ENCODE data around the gene AP2M1. TPM values are rescaled to one million over a fixed set of nuclear protein-coding genes. Genes with fewer than 3 reads are reported as not detected.
"Not testable (repeated sequence)": the region's sequence is repeated elsewhere in the genome, so short reads cannot be mapped to it uniquely, and the experiment has no call there.

AP2M1 gene
- total RNA-seq: 317 TPM
- long read RNA-seq, transcript AP2M1-202 (11 exons, 2,091 nt): major isoform, 45 of 770 reads
- long read RNA-seq, partial matches to known transcripts: 87 of 770 reads
- long read RNA-seq, other reads (novel, unspliced or antisense): 635 of 770 reads

DNA sequence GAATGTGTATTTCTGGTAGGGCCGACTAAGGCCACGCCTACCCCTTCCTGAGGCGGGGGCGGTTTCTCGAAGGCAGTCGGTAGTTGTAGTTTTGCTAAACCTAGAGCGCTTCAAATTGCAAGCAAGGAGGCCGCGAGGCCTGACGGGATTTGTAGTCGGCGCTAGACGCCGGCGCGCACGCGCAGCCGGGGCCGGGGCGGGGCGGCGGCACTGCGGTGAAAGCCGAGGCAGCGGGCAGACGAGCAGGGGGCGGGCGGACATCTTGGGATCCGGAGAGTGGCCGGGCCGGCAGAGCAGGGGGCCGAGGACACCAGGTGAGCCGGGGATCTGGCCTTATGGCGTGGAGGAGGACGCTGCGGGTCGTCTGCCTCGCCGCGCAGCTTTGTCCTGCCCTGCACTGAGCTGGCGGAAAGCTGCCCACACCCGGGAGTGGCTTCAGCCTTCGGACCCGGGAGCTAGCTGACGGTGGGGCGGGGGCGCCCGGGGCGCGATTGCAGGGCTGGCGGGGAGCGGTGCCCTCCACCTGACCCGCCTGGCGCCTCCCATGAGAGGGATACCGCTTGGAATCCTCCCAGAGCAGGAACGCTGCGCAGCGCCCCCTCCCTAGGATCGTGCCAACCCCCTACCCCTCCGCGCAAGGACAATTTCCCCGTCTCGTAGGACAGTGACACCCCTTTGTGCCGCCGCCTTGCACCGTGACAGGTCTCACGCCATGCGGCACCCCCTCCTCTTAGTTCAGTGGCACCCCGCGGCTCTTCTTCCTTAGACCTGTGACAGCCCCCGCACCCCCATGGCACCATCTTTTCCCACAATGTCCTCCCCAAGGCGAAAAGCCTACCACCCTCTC is at the start of gene AP2M1:
TSS of gene AP2M1 (plus strand) at position 210 of the 847 bp plus-strand sequence. CDS start 2,139 bp downstream, outside the sequence.
- peak; percentile 99 for DNase-seq (ENCODE audit: low spot score)
- intact Hi-C loops (cut with DNase I): loop anchor here (1.0 to 2.0 kb wide), 4 partner anchors 10 to 74 kb away; partner anchors contain the start of genes ALG3 and EEF1AKMT4

DNA sequence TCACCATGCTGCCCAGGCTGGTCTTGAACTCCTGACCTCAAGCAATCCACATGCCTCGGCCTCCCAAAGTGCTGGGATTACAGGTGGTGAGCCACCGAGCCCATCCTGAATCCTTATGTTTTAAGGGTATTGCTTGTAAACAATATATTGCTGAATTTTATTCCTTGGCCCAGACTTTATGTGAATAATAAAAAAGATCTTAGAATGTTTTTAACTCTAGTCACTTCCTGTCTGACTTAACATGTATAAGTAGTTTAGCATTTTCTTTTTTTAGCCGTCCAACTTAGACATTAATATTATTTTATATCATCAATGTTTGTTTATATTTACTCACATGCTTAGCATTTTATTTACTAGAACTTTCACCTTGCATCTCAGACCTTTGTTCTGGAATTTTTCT is 48.6 kb upstream of the AP2M1 start:
- intact Hi-C loops (cut with DNase I): no loop called here
- DNase-seq (ENCODE audit: low spot score): no peak

DNA sequence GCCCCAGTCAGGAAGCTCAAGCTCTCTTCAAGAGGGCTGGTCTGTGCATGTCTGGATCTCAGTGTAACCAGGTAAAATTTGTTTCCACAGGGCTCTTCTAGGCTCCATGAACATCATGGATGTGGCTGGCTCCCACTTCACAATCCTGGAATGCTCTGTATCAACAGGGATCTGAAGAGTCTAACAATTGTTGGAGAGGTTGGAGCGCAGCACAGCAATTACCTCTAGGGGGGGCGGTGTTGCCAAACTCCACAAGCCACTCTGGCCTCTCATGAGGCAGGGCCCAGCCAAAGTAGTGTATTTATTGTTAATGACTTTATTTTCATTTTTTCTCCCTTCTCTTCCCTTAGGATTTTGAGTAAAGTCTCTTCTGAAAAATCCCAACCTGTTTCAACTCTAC is 45.6 kb upstream of the AP2M1 start:
- DNase-seq (ENCODE audit: low spot score): no peak
- intact Hi-C loops (cut with DNase I): no loop called here

DNA sequence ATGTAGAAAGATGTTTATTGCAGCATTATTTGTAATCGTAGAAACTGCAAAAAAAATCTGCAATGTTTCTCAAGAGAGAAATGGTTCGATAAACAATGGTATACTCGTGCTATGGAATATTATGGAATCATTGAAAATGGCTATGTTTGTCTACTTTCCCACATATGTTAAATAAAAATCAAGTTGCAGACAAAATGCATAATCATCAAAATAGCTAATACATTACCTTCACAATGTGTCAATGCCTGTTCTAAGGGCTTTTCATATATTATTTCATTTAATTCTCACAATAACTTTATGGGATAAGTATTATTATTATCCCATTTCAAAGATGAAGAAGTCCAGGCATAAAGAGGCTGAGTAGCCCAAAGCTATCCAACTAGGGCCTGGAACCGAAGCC is 41.7 kb upstream of the AP2M1 start:
- no peak for DNase-seq (ENCODE audit: low spot score)
- intact Hi-C loops (cut with DNase I): no loop called here

DNA sequence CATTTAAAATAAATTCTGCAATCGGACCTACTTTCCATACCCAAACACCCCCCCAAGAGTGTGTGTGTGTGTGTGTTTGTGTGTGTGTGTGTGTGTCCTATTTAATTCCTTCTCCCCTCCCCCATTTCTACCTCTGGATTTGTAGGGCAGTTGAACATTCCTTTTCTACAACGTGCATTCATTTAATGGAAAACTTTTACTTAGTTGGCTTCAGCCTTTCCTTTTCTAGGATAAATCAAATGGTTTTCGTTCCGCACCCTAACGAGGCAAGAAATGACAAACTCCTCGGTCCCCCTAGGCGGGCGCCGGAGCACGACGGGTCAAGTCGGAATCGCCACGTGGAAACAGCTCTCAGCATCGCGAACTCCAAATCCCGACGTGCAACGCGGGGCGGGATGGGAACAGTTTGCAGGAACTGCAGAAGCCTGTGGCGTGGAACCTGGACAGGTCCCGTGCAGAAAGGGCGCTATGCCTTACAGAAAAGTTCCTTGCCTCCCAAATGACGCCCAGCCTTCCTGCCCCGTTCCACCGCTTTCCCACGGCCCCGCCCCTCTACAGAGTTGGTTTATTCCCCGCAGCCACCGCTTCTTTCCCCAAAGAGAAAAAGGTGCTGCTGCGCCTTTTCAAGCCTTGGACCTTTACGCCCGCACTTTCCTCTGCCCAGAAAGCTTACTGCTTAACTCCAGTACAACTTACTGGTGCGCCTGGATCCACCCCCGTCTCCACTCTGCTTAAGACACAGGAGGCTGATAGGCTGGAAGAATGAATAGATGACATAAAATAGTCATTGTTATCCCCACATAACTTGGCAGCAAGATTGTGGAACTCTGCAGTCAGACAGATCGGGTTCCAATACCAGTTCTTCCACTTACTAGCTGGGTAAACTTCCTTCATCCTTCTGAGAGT is 40.6 kb upstream of the AP2M1 start:
- intact Hi-C loops (cut with DNase I): loop anchor here (1.0 to 2.0 kb wide), 4 partner anchors 40 to 117 kb away; partner anchors contain the start of genes ABCC5, ABCF3, AP2M1 and EEF1AKMT4
- DNase-seq (ENCODE audit: low spot score): peak; percentile 92

DNA sequence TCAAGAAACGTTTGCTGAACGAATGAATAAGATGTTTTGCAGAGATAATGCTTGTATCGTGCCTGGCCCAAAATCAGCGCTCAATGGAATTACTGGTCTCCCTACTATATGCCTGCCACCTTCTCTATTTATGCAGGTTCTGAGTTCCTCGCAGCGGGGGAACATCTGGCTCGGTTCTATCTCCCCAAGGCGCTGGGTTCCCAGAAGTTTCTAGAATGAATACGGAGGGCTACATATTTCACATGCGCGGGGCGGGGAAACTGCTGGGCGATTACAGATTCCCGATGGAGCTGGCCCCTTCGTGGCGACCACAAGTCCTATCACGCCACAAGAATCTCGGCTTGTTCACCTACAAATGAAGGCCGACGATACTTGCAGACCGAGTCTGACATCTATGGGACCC is 39.9 kb upstream of the AP2M1 start:
- DNase-seq (ENCODE audit: low spot score): no peak
- intact Hi-C loops (cut with DNase I): loop anchor here (1.0 to 5.0 kb wide), 6 partner anchors 21 to 237 kb away; partner anchors contain the start of genes ABCC5, ABCF3, AP2M1 and DVL3

DNA sequence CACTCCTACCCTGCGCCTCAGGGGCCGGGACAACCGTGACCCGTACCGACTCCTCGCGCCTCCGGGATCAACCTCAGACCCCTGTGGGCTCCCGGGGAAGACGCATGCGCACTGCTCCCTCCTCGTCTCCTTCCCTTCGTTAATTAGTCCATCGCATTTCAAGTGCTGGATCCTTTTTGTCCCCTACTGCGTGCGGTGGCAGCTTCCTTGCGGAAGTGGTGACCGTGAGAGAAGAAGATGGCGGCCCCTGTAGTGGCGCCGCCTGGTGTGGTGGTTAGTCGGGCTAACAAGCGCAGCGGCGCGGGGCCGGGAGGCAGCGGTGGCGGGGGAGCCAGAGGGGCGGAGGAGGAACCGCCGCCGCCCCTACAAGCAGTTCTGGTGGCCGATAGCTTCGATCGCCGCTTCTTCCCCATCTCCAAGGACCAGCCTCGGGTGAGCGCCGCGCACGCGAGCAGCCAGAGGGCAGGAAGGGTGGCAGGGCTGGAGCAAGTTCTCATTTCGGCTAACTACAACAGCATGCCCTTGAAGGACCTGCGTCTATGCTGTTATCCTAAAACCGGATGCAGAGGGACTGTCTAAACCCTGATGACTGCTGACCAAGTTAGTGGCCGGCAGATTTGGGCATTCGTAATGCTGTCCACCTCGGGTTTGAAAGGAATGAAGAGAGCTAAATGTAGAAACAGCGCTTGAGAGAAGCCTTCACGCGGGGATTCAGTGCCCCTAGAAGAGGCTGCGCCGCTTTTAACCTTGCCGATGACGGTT is 39.3 kb upstream of the AP2M1 start, which contains the start of gene EIF2B5:
TSS of gene EIF2B5 (plus strand) at position 210 of the 762 bp plus-strand sequence. CDS start at position 238, 28 bp downstream.
- peak; percentile 96 for DNase-seq (ENCODE audit: low spot score)
- intact Hi-C loops (cut with DNase I): loop anchor here (1.0 to 5.0 kb wide), 3 partner anchors 20 to 238 kb away; partner anchors contain the start of genes ABCC5 and DVL3

DNA sequence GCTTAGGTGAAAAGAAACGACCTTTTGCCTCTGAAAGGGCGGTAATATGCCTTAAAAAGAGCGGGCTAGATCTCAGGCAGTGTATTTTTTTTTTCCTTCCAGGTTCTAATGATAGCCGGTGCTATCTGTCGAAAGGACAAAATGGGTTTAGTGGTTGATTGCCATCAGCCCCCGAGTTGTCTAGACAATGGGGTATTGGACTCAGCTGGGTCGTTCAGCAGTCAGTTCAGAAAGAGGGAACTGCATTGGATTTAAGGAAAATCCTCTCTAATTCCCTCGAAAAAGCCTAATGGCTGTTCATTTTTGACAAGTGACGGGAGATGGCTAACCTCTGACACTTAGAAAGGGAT is 38.8 kb upstream of the AP2M1 start:
- no peak for DNase-seq (ENCODE audit: low spot score)
- intact Hi-C loops (cut with DNase I): loop anchor here (1.0 to 5.0 kb wide), 3 partner anchors 19 to 239 kb away; partner anchors contain the start of genes ABCC5 and DVL3

DNA sequence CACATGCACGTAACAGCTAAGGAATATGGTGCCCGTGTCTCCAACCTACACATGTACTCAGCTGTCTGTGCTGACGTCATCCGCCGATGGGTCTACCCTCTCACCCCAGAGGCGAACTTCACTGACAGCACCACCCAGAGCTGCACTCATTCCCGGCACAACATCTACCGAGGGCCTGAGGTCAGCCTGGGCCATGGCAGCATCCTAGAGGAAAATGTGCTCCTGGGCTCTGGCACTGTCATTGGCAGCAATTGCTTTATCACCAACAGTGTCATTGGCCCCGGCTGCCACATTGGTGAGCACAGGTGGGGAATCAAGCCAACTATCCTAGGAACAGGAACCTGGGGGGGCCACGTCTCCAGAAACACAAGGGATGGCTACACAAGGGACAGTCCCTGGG is 34.2 kb upstream of the AP2M1 start:
- no peak for DNase-seq (ENCODE audit: low spot score)
- intact Hi-C loops (cut with DNase I): no loop called here

DNA sequence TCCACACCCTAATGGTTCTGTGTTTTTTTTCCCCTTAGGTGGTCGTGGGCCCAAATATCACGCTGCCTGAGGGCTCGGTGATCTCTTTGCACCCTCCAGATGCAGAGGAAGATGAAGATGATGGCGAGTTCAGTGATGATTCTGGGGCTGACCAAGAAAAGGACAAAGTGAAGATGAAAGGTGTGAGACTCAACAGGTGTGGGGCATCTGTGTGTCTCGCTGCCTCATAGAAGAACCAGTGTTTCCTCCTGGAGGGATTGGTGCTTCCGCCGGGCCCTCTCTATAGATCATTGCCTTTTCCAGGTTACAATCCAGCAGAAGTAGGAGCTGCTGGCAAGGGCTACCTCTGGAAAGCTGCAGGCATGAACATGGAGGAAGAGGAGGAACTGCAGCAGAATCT is 32.5 kb upstream of the AP2M1 start:
- intact Hi-C loops (cut with DNase I): no loop called here

DNA sequence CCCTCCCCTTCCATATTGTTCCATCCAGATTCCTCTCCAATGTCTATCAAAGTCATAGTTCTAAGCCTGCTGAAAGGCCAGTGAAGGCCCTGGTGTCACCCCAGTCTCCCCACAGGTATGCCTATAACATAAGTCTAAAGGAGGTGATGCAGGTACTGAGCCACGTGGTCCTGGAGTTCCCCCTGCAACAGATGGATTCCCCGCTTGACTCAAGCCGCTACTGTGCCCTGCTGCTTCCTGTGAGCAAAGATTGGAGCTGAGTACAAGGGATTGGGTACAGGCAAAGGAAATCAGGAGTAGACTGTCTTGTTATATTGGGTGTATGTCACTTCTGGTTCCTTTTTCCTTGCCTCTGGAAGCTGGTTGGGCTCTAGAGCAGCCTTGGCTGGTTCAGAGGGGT is 31.3 kb upstream of the AP2M1 start:
- no peak for DNase-seq (ENCODE audit: low spot score)
- intact Hi-C loops (cut with DNase I): no loop called here

More for the DNA sequence above, 32.5 kb upstream of the AP2M1 start:
- DNase-seq (ENCODE audit: low spot score): no peak

DNA sequence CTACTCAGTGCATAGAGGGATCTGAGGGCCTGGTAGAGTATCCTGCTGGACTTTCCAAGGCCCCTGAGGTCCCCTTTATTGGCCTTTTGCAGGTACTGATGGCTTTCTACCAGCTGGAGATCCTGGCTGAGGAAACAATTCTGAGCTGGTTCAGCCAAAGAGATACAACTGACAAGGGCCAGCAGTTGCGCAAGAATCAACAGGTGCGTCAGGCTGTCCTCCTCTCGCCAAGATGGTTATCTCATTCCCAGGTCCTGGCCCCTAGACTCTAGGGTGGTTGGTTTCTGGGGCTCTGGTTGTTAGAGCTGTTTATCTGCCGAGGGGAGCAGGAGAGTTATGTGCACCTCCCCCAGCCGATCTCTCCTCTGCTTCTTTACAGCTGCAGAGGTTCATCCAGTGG is 30.1 kb upstream of the AP2M1 start:
- intact Hi-C loops (cut with DNase I): no loop called here
- DNase-seq (ENCODE audit: low spot score): no peak

DNA sequence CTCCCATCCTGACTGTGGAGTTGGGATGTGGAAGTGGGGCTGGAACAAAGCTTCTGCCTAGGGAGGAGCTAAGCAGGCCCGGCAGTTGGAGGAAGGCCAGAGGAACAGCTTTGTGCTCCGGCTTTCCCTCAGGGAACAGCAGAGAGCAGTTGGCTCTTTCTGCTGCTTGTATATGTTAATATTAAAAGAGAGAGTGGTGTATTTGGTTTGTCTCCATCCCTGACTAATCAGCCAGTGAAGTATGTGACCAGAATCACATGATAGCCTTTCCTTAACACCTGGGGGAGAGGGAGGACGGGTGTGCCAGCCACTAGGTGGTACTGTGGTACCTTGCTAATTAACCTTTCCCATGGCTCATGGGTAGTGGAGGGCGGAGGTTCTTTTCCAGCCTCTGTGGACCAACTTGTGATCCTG is 29.5 kb upstream of the AP2M1 start:
- no peak for DNase-seq (ENCODE audit: low spot score)
- intact Hi-C loops (cut with DNase I): no loop called here

DNA sequence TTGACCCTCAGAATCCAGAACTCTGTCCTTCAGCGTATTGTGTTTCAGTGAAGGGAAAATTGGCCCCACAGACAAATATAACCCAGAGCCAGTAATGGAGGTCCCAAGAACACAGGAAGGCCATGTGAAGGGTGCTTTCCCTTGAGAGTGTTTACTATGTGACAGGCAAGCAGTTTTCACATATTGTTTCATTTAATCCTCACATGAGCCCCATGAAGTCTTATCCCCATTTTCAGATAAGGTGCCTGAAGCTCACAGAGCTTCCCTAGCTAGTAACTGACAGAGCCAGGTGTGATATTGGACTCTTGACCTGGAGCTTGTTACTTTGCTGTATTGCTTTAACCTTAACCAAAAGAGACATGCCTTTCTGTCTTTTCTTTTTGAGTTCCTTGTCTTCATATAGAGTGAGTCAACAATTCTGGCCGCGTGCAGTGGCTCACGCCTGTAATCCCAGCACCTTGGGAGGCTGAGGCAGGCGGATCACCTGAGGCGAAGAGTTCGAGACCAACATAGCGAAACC is 28.8 kb upstream of the AP2M1 start:
- intact Hi-C loops (cut with DNase I): no loop called here

DNA sequence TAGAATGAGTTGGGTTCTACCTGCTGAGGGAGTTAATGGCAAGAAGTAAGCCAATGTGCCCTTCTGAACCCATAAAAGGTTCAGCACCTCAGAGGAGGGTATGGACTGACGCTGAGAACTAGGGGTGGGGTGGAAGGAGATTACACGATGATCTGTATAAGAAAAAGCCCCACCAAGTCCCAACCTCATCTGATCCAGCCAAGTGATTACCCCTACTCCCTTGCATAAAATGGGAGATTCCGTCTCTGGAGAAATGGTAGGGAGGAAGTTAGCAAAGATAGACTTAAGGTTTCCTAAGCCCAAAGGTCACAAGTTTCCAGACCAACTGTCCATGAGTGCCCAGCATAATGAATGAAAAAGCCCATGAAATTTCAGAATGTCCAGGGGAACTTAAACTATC is 26.6 kb upstream of the AP2M1 start:
- no peak for DNase-seq (ENCODE audit: low spot score)
- intact Hi-C loops (cut with DNase I): no loop called here

More for the DNA sequence above, 28.8 kb upstream of the AP2M1 start:
- no peak for DNase-seq (ENCODE audit: low spot score)

DNA sequence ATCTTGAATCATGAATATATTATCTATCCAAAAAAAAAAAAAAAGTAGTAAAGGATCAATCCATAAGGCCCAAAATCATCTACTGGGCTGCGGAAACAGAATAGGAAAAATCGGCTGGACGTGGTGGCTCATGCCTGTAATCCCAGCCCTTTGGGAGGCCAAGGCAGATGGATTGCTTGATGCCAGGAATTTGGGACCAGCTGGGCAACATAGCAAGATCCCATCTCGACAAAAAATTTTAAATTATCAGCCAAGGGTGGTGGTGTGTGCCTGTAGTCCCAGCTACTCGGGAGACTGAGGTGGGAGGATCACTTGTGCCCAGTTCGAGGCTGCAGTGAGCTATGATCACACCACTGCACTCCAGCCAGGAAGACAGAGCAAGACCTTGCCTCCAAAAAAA is 25.5 kb upstream of the AP2M1 start:
- intact Hi-C loops (cut with DNase I): no loop called here
- no peak for DNase-seq (ENCODE audit: low spot score)

DNA sequence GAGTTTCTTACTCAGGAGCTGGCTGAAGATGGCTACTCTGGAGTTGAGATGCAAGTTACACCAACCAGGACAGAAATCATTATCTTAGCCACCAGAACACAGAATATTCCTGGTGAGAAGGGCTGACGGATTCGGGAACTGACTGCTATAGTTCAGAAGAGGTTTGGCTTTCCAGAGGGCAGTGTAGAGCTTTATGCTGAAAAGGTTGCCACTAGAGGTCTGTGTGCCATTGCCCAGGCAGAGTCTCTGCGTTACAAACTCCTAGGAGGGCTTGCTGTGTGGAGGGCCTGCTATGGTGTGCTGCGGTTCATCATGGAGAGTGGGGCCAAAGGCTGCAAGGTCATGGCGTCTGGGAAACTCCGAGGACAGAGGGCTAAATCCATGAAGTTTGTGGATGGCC is 24.9 kb upstream of the AP2M1 start:
- DNase-seq (ENCODE audit: low spot score); intact Hi-C loops (cut with DNase I): not testable (repeated sequence)

DNA sequence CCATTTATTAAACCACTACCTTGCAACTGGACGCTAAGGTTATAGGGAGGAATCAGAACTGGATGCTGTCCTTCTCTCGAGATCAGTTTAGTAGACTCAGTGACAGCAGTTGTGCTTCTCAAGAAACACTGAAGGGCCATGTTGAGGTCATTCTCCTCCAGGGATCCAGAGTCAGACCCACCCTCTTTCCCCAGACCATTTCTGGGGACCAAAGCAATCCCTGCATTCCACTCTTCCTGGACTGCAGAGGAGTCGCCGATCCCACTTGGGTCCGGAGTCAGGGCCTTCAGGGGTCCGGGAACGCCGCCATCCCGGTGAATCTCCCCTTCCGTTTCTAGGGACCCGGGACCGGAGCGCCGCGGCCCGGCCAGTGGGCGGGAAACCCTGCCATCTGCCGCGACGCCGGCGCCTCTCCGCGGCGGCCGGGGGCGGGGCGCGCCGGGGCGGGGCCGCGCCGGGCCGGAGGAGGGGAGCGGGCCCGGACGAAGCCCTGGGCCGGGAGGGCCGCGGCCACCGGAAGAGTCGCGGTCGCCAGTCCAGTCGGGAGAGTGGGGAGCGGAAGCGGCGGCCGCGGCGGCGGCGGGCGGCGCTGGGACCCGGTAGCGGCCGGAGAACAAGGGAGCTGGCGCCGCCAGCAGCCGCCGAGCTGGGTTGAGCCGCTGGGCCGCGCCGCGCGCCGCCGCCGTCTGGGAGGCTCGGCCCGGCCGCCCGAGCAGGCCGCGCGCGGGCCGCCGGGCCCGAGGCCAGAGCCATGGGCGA is 19.6 kb upstream of the AP2M1 start, which contains the start of gene DVL3:
TSS of gene DVL3 (plus strand) at position 493 of the 759 bp plus-strand sequence. CDS start at position 752, 259 bp downstream.
- peak; percentile 84 for DNase-seq (ENCODE audit: low spot score)
- intact Hi-C loops (cut with DNase I): loop anchor here (1.0 to 5.0 kb wide), 3 partner anchors 20 to 138 kb away; partner anchors contain the start of genes ABCC5, ALG3, EEF1AKMT4 and EIF2B5

All from cardiac septum (tissue), 1 donor.